H1 (cell line): Measurements from ENCODE around the gene RCC2.

ENCODE experiments used
- SIX5 ChIP-seq: IDR thresholded peaks from 2 replicates; pipeline ENCODE4 v1.6.1; 2011; ENCODE audit warnings: mild to moderate bottlenecking, low read depth, low read length
- TBP ChIP-seq: IDR thresholded peaks from 2 replicates; pipeline ENCODE4 v1.6.1; 2011; ENCODE audit warnings: low read depth, low read length, improper control_type of control experiment
- TEAD4 ChIP-seq: IDR thresholded peaks from 2 replicates; pipeline ENCODE4 v1.6.1; 2012; ENCODE audit warnings: low read depth, low read length, inconsistent platforms, mixed read lengths
- TF ChIP-seq, protein P1 (sequence below), 3 experiments: IDR thresholded peaks; 1 replicate in 2 of 3; 2 replicates in 1 of 3; pipeline versions ENCODE4 v1.5.1 to v1.6.1; 2011; ENCODE audit warnings: low read length in 3 of 3, mild to moderate bottlenecking in 3 of 3, inconsistent platforms in 2 of 3, low read depth in 1 of 3, moderate library complexity in 1 of 3; ENCODE audit not compliant: insufficient read depth in 1 of 3; ENCODE audit errors: control extremely low read depth in 1 of 3

DNA sequence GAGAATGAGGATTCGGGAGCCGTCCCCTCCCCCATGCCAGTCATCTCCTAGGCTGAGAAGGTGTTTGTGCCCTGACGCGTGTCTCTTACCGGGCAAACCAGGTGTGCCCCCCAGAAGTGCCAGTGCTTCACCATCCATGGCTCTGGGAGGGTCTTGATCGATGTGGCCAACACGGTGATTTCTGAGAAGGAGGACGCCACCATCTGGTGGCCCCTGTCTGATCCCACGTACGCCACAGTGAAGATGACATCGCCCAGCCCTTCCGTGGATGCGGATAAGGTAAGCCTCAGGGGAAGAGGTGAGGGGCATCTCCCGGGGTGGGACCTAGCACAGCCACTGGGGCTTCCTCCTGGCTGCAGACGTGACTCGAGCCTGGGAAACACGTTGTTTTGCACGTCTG is 66.5 kb downstream of the RCC2 start:
- TF ChIP-seq TEAD4 (no peak), SIX5 (no peak), TBP (no peak)
- TF ChIP-seq, protein P1, sequence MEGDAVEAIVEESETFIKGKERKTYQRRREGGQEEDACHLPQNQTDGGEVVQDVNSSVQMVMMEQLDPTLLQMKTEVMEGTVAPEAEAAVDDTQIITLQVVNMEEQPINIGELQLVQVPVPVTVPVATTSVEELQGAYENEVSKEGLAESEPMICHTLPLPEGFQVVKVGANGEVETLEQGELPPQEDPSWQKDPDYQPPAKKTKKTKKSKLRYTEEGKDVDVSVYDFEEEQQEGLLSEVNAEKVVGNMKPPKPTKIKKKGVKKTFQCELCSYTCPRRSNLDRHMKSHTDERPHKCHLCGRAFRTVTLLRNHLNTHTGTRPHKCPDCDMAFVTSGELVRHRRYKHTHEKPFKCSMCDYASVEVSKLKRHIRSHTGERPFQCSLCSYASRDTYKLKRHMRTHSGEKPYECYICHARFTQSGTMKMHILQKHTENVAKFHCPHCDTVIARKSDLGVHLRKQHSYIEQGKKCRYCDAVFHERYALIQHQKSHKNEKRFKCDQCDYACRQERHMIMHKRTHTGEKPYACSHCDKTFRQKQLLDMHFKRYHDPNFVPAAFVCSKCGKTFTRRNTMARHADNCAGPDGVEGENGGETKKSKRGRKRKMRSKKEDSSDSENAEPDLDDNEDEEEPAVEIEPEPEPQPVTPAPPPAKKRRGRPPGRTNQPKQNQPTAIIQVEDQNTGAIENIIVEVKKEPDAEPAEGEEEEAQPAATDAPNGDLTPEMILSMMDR (IDR thresholded peaks at IDR 0.05; ENCODE audit: control extremely low read depth in 1 of 3, insufficient read depth in 1 of 3, low read depth in 1 of 3, low read length in 3 of 3) = peak; percentile 27 to 49 (median 46); a peak in 3 of 4 replicates
